ENCODE results near the gene VSTM2A. TPM values are rescaled to one million over a fixed set of nuclear protein-coding genes. Genes with fewer than 3 reads are reported as not detected.
"Not testable (repeated sequence)": the region's sequence is repeated elsewhere in the genome, so short reads cannot be mapped to it uniquely, and the experiment has no call there.

VSTM2A gene, protein sequence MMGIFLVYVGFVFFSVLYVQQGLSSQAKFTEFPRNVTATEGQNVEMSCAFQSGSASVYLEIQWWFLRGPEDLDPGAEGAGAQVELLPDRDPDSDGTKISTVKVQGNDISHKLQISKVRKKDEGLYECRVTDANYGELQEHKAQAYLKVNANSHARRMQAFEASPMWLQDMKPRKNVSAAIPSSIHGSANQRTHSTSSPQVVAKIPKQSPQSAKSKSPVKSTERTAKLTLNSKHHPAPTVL
- total RNA-seq (not detected), polyA plus RNA-seq (not detected)

DNA sequence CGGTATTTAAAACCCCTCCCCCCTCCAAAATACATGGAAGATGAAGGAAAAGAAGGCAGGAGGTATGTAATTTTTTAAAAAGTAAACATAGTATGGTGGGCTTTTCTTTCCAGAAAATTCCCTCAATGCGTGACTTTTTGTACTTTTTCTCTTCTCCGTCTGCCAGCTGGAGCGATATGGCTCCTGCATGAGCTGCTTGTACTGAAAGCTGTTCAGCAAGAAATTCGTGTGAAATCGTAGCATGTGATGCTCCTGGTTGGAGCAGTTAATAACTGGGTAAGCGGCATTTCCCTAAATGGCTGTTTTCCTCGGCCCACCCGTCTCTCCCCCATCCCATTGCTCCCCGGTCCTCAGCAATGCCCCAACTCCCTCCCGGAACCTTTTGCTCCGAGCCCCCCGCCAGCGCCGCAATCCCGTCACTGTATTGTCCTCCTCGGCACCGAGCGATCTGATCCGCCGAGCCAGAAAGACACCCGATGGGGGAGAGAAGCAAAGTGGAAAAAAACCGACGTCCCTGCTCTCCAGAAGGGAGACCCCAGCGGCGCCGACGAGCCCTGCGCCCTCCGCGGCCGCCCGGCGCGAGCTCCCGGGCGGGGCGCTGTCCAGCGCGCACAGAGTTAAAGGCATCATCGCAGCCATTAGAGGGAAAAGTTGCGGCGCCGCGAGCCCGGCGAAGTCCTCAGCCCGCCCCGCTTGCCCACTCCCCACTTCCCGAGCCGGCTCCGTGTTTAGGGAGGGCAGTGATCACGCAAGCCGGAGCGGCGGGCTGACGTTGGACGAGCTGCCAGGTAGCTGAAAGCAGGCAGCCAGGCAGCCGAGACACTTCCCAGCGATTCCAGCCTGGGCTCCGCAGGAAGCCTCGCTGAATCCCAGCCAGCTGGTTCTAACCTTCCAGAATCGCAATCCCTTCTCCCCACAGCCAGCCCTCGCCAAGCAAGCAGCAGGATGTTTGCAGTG lies at the start of gene VSTM2A:
TSS of gene VSTM2A (plus strand) at position 707 of the 957 bp plus-strand sequence. CDS start 356 bp downstream, outside the sequence.
- no peak for DNase-seq
- H3K27ac Mint-ChIP-seq, result no peak within 1 kb of the TSS
- H3K4me3 Mint-ChIP-seq, result no peak within 1 kb of the TSS
- H3K27ac ChIP-seq (ENCODE audit: low read depth, low read length), result no peak within 1 kb of the TSS
- ChIA-PET CTCF (no interaction called here), POLR2A (no interaction called here)
- H3K9me3 Mint-ChIP-seq, result peaks cover 4 to 21% (median 16%) of the 10 kb centered on the region in 5 donors
- H3K4me1 Mint-ChIP-seq, result no peaks in the 10 kb centered on the region
- H3K27me3 ChIP-seq (ENCODE audit: insufficient read depth, low read length, poor library complexity, severe bottlenecking), result peaks cover 6% of the 10 kb centered on the region
- H3K4me3 ChIP-seq (ENCODE audit: low read length), result no peak within 1 kb of the TSS
- H3K4me1 ChIP-seq (ENCODE audit: insufficient read depth, low read length), result no peaks in the 10 kb centered on the region
- H3K36me3 ChIP-seq (ENCODE audit: insufficient read depth, low read length), result no peaks in the 10 kb centered on the region
- no peaks in the 10 kb centered on the region for H3K9me3 ChIP-seq (ENCODE audit: low read length)
- peaks cover 0 to 7% (median 0%) of the 10 kb centered on the region in 3 donors for H3K36me3 Mint-ChIP-seq
- peaks cover 24 to 30% of the 10 kb centered on the region in 2 donors for H3K27me3 Mint-ChIP-seq

DNA sequence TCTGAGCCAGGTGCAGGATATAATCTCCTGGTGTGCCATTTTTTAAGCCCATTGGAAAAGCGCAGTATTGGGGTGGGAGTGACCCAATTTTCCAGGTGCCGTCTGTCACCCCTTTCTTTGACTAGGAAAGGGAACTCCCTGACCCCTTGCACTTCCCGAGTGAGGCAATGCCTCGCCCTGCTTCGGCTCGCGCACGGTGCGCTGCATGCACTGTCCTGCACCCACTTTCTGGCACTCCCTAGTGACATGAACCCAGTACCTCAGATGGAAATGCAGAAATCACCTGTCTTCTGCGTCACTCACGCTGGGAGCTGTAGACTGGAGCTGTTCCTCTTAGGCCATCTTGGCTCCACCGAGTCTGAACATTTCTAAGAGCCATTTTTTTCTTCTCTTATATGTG lies 37.6 kb upstream of the VSTM2A start:
- DNase-seq; H3K27ac ChIP-seq (ENCODE audit: low read depth, low read length); CTCF ChIA-PET; H3K36me3 Mint-ChIP-seq; H3K36me3 ChIP-seq (ENCODE audit: insufficient read depth, low read length); H3K27me3 ChIP-seq (ENCODE audit: insufficient read depth, low read length, poor library complexity, severe bottlenecking); H3K4me3 Mint-ChIP-seq; H3K27ac Mint-ChIP-seq; H3K27me3 Mint-ChIP-seq; H3K9me3 ChIP-seq (ENCODE audit: low read length); POLR2A ChIA-PET; H3K4me1 Mint-ChIP-seq; H3K4me3 ChIP-seq (ENCODE audit: low read length); H3K4me1 ChIP-seq (ENCODE audit: insufficient read depth, low read length): not testable (repeated sequence)
- H3K9me3 Mint-ChIP-seq, result peaks cover 0 to 15% (median 7%) of the 10 kb centered on the region in 5 donors

DNA sequence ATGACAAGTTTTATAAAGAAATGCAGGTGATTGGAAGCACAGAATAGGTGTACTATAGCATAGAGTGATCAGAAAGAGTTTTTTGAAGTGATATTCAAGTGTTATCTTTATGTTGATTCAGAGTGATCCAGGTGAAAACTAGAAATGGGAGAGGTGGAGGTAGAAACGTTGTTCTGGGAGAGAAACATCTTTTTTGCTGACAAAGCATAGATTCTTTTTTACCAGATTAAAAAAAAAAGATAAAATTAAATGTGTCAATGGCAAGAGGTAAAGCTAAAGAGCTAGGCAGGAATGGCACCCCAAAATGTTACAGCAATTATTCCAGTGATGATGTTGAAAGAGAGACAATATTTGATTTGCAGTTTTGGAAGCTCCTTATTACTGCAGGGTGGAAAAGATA lies 12.6 kb upstream of the VSTM2A start:
- H3K4me1 Mint-ChIP-seq, result no peaks in the 10 kb centered on the region
- Histone ChIP-seq H3K4me3 (ENCODE audit: low read length) (no peak overlapping the region), H3K36me3 (ENCODE audit: insufficient read depth, low read length) (no peaks in the 10 kb centered on the region), H3K27me3 (ENCODE audit: insufficient read depth, low read length, poor library complexity, severe bottlenecking) (no peaks in the 10 kb centered on the region), H3K27ac (ENCODE audit: low read depth, low read length) (no peak overlapping the region), H3K9me3 (ENCODE audit: low read length) (no peaks in the 10 kb centered on the region), H3K4me1 (ENCODE audit: insufficient read depth, low read length) (no peaks in the 10 kb centered on the region)
- ChIA-PET CTCF (no interaction called here), POLR2A (no interaction called here)
- H3K36me3 Mint-ChIP-seq, result no peaks in the 10 kb centered on the region
- H3K27me3 Mint-ChIP-seq, result no peaks in the 10 kb centered on the region
- H3K4me3 Mint-ChIP-seq, result no peak overlapping the region
- H3K9me3 Mint-ChIP-seq, result peaks cover 4 to 52% (median 12%) of the 10 kb centered on the region in 5 donors
- no peak overlapping the region for H3K27ac Mint-ChIP-seq
- DNase-seq, result no peak

DNA sequence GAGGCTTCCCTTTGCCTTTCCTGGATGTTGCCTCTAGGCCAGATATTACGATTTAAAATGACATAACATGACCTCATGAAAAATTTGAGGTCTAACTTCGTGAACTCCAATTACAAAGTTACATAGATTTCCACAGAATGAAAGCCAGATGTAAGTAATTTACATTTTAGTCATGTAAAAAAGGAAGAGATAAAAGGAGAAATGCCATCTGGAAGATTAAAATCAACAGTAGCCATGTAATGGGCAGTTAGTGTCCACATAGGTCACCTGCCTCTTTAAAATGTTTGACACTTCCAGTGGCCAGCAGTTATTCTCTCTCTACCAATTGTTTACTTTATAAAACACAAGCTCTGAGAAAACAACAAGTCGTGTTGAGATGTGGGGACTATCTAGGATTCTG lies 4.1 kb upstream of the VSTM2A start:
- ChIA-PET POLR2A (no interaction called here), CTCF (no interaction called here)
- H3K4me3 Mint-ChIP-seq, result no peak overlapping the region
- H3K4me1 Mint-ChIP-seq, result no peaks in the 10 kb centered on the region
- H3K27ac ChIP-seq (ENCODE audit: low read depth, low read length), result no peak overlapping the region
- peaks cover 10 to 17% (median 12%) of the 10 kb centered on the region in 5 donors for H3K9me3 Mint-ChIP-seq
- H3K27me3 Mint-ChIP-seq, result peaks cover 14 to 16% of the 10 kb centered on the region in 2 donors
- H3K27me3 ChIP-seq (ENCODE audit: insufficient read depth, low read length, poor library complexity, severe bottlenecking), result no peaks in the 10 kb centered on the region
- H3K36me3 ChIP-seq (ENCODE audit: insufficient read depth, low read length), result no peaks in the 10 kb centered on the region
- no peaks in the 10 kb centered on the region for H3K36me3 Mint-ChIP-seq
- no peak overlapping the region for H3K4me3 ChIP-seq (ENCODE audit: low read length)
- H3K4me1 ChIP-seq (ENCODE audit: insufficient read depth, low read length), result no peaks in the 10 kb centered on the region
- no peaks in the 10 kb centered on the region for H3K9me3 ChIP-seq (ENCODE audit: low read length)
- DNase-seq, result no peak
- H3K27ac Mint-ChIP-seq, result no peak overlapping the region

DNA sequence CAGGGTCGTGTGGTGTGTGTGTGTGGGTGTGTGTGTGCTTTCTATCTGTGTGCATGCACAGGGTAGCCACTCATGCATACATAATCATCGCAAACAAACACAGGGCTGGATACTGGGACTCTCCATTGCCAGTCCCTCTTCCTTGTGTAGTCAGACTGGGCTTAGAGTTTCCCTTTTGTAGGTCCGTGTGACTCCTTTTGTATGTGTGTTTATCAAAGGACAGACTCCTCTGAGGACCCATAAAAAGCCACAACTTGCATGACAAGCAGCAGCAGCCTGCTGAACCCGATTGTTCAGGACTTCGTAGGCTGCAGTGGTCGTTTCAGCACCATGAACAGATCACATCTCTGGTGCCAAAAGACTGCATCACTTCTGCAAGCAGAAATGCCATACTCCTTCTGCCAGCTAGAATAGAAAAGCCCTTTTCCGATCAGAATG lies 895 bp downstream of the VSTM2A start:
- Mint-ChIP-seq H3K27me3 (peaks cover 24 to 30% of the 10 kb centered on the region in 2 donors), H3K4me3 (no peak overlapping the region), H3K9me3 (peaks cover 1 to 19% (median 16%) of the 10 kb centered on the region in 5 donors), H3K4me1 (no peaks in the 10 kb centered on the region), H3K36me3 (peaks cover 0 to 7% (median 0%) of the 10 kb centered on the region in 3 donors), H3K27ac (no peak overlapping the region)
- Histone ChIP-seq H3K27me3 (ENCODE audit: insufficient read depth, low read length, poor library complexity, severe bottlenecking) (peaks cover 6% of the 10 kb centered on the region), H3K27ac (ENCODE audit: low read depth, low read length) (no peak overlapping the region), H3K36me3 (ENCODE audit: insufficient read depth, low read length) (no peaks in the 10 kb centered on the region), H3K4me3 (ENCODE audit: low read length) (no peak overlapping the region), H3K9me3 (ENCODE audit: low read length) (no peaks in the 10 kb centered on the region), H3K4me1 (ENCODE audit: insufficient read depth, low read length) (no peaks in the 10 kb centered on the region)
- ChIA-PET POLR2A (no interaction called here), CTCF (no interaction called here)
- no peak for DNase-seq

DNA sequence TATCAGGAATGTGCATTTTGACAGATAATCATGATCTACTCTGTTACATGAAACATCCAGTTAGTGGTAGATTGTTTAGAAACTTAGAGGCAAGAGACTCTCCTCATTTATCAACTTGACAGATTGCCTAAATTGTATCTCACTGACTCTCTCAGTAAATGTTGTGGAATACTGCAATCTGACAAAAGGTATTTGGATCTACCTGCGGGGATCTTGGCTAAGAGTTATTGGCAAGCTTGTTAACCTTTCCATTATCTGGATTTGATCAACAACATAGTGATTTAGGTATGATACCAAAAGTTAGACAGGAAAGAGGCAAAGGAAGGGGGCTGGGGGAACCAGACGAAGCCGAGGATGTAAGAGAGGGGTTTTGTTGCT lies 2.0 kb downstream of the VSTM2A start:
- H3K4me3 ChIP-seq (ENCODE audit: low read length), result no peak overlapping the region
- peaks cover 24 to 30% of the 10 kb centered on the region in 2 donors for H3K27me3 Mint-ChIP-seq
- no peaks in the 10 kb centered on the region for H3K9me3 ChIP-seq (ENCODE audit: low read length)
- DNase-seq, result no peak
- ChIA-PET POLR2A (no interaction called here), CTCF (no interaction called here)
- H3K4me3 Mint-ChIP-seq, result no peak overlapping the region
- H3K4me1 Mint-ChIP-seq, result no peaks in the 10 kb centered on the region
- no peaks in the 10 kb centered on the region for H3K36me3 ChIP-seq (ENCODE audit: insufficient read depth, low read length)
- H3K27me3 ChIP-seq (ENCODE audit: insufficient read depth, low read length, poor library complexity, severe bottlenecking), result peaks cover 6% of the 10 kb centered on the region
- no peak overlapping the region for H3K27ac ChIP-seq (ENCODE audit: low read depth, low read length)
- H3K27ac Mint-ChIP-seq, result no peak overlapping the region
- H3K36me3 Mint-ChIP-seq, result peaks cover 0 to 7% (median 0%) of the 10 kb centered on the region in 3 donors
- H3K4me1 ChIP-seq (ENCODE audit: insufficient read depth, low read length), result no peaks in the 10 kb centered on the region
- peaks cover 0 to 19% (median 16%) of the 10 kb centered on the region in 5 donors for H3K9me3 Mint-ChIP-seq

DNA sequence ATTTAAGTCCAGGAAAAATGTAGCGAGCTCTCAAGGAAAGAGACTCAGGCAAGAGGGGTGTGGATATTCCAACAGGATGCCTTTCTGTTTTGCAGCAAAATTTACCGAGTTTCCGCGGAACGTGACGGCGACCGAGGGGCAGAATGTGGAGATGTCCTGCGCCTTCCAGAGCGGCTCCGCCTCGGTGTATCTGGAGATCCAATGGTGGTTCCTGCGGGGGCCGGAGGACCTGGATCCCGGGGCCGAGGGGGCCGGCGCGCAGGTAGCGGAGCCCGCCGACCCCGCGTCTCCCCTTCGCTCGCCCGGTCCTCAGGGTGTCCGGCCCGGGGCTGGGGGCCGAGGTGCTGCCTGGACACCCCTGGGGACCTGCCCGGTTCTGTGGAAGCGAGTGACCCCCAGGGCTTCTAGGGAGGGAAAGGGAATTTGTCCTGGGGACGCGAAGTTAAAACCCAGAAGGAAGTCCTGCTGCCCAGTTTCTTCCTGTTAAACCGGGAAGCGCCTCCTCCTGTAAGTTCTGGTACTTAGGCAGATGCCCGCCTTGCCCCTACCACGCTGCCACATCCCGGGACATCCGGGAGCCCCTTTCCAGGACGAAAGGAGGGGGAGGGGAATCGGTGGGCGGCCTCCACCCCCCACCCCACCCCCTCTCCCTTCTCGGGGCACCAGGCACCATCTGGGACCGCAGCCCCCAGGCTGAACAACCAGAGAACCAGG lies 2.5 kb downstream of the VSTM2A start:
- Mint-ChIP-seq H3K36me3 (peaks cover 0 to 7% (median 0%) of the 10 kb centered on the region in 3 donors), H3K9me3 (peaks cover 0 to 19% (median 16%) of the 10 kb centered on the region in 5 donors), H3K4me1 (no peaks in the 10 kb centered on the region), H3K27ac (no peak overlapping the region), H3K4me3 (no peak overlapping the region), H3K27me3 (peaks cover 24 to 30% of the 10 kb centered on the region in 2 donors)
- no peak for DNase-seq
- Histone ChIP-seq H3K4me1 (ENCODE audit: insufficient read depth, low read length) (no peaks in the 10 kb centered on the region), H3K36me3 (ENCODE audit: insufficient read depth, low read length) (no peaks in the 10 kb centered on the region), H3K4me3 (ENCODE audit: low read length) (no peak overlapping the region), H3K27ac (ENCODE audit: low read depth, low read length) (no peak overlapping the region), H3K9me3 (ENCODE audit: low read length) (no peaks in the 10 kb centered on the region), H3K27me3 (ENCODE audit: insufficient read depth, low read length, poor library complexity, severe bottlenecking) (peaks cover 6% of the 10 kb centered on the region)
- ChIA-PET CTCF (no interaction called here), POLR2A (no interaction called here)

DNA sequence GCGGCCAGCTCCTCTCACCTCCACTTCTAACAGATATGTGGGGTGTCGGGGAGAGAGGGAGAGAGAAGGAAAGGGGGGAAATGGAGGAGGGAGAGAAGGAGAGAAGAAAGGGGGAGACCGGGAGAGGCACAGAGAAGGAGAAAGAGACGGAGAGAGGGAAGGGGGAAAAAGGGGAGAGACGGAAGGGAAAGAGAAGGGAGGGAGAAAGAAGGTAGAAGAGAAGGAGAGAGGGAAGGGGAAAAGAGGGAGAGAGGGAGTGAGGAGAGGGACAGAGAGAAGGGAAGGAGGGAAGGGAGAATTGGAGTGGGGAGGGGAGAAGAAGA lies 3.0 kb downstream of the VSTM2A start:
- ChIA-PET POLR2A (no interaction called here), CTCF (no interaction called here)
- Histone ChIP-seq H3K27ac (ENCODE audit: low read depth, low read length) (no peak overlapping the region), H3K36me3 (ENCODE audit: insufficient read depth, low read length) (no peaks in the 10 kb centered on the region), H3K4me3 (ENCODE audit: low read length) (no peak overlapping the region), H3K4me1 (ENCODE audit: insufficient read depth, low read length) (no peaks in the 10 kb centered on the region), H3K27me3 (ENCODE audit: insufficient read depth, low read length, poor library complexity, severe bottlenecking) (peaks cover 6% of the 10 kb centered on the region), H3K9me3 (ENCODE audit: low read length) (no peaks in the 10 kb centered on the region)
- Mint-ChIP-seq H3K4me3 (no peak overlapping the region), H3K27me3 (peaks cover 24 to 30% of the 10 kb centered on the region in 2 donors), H3K9me3 (peaks cover 0 to 19% (median 16%) of the 10 kb centered on the region in 5 donors), H3K27ac (no peak overlapping the region), H3K4me1 (no peaks in the 10 kb centered on the region), H3K36me3 (peaks cover 0 to 7% (median 0%) of the 10 kb centered on the region in 3 donors)
- DNase-seq, result no peak

Data from CD8-positive, alpha-beta memory T cell (primary cell).